ENCODE results near the gene ISG15.

The ISG15 gene

DNA sequence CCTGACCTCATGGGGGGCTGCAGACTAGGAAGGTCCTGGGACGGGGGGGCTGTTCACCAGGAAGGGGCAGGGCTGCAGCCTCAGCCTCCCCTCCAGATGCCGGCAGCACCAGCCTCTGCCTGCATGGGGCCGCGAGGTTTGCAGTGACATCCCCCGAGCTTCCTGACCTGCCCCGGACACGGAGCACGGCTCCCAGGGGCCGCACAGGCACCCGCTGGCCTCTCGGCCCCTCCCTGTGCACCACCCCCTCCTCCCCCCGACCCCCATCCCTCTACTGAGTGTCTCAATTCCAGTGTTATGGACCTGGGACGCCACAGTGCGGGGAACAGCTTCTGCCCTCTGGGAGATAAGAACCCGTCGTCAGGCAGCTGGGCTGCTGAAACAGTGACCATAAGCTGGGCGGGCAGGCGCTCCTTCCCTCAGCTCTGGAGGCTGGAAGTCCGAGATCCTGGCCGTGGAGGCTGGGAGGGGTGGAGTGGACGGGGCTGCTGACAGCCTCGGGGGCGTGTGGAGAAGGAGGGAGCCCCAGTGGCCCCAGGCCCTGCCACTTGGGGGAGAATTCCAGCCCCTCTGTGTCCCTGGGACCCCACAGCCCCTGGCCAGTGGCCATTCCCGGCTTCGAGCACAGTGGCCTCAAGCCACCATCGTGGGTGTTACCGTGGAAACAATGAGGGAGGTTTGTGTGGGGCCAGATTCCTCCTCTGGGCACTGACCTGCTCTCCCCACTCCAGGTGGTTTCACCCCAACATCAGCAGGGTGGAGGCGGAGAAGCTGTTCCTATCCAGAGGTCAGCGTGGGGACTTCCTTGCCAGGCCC is 49.3 kb downstream of the ISG15 start:
- H3K4me3 ChIP-seq (replicated peaks; ENCODE audit: low read depth, low read length) = no peak overlapping the region
- DNase-seq (ENCODE audit: low read depth) = peak; percentile 18

GRCh38 chr1:1063261-1063944 is 50.1 kb downstream of the ISG15 start:
- TF ChIP-seq CTCF (IDR thresholded peaks at IDR 0.05; ENCODE audit: low read length, missing control alignments) = no peak
- DNase-seq (ENCODE audit: low read depth) = no peak
- H3K4me3 ChIP-seq (replicated peaks; ENCODE audit: low read depth, low read length) = no peak overlapping the region

More for the DNA sequence above, 49.3 kb downstream of the ISG15 start:
- TF ChIP-seq CTCF (IDR thresholded peaks at IDR 0.05; ENCODE audit: low read length, missing control alignments) = no peak

All from fibroblast of pulmonary artery (primary cell).